Urinary bladder (tissue), 4 donors: ENCODE data around the gene ZNF181. TPM values are rescaled to one million over a fixed set of nuclear protein-coding genes. Genes with fewer than 3 reads are reported as not detected.
"Not testable (repeated sequence)": the region's sequence is repeated elsewhere in the genome, so short reads cannot be mapped to it uniquely, and the experiment has no call there.

ENCODE experiments used
- DNase-seq: peaks from one replicate; pipeline ENCODE4 v3.0.0-alpha.2; 2015; ENCODE audit errors: extremely low spot score
- H3K27ac ChIP-seq: one replicate; pipeline ENCODE4 v1.5.1; 2013; ENCODE audit warnings: low read depth, mild to moderate bottlenecking, moderate library complexity
- H3K36me3 ChIP-seq: one replicate; pipeline ENCODE4 v1.6.1; 2013; ENCODE audit warnings: mild to moderate bottlenecking, moderate library complexity; ENCODE audit not compliant: insufficient read depth
- H3K4me1 ChIP-seq: one replicate; pipeline ENCODE4 v1.6.1; 2013; ENCODE audit warnings: mild to moderate bottlenecking, moderate library complexity; ENCODE audit not compliant: insufficient read depth
- H3K4me3 ChIP-seq: one replicate; pipeline ENCODE4 v1.5.1; 2013; ENCODE audit warnings: low read depth, low read length
- WGBS: extraction: QIAGEN DNeasy Blood & Tissue Kit; methylation state at CpG from one replicate; pipeline ENCODE4 v1.1.7; 2013; 5-methylcytosine and 5-hydroxymethylcytosine counted together
- polyA plus RNA-seq: library from polyadenylated mRNA; stranded (reverse); fragments of 200-250 nt; gene quantifications from one replicate; pipeline ENCODE4 v1.2.3, GENCODE V29; 2013
- total RNA-seq: library from RNA; depleted of rRNA; stranded (reverse); fragments of >200 nt; gene quantifications from one replicate; pipeline ENCODE4 v1.2.3, GENCODE V29; 2014
- donor health status: healthy with polysubstance abuse.
- donor health status: healthy.

Gene ZNF181
- 37.0 TPM for total RNA-seq
- 17.0 TPM for polyA plus RNA-seq

DNA sequence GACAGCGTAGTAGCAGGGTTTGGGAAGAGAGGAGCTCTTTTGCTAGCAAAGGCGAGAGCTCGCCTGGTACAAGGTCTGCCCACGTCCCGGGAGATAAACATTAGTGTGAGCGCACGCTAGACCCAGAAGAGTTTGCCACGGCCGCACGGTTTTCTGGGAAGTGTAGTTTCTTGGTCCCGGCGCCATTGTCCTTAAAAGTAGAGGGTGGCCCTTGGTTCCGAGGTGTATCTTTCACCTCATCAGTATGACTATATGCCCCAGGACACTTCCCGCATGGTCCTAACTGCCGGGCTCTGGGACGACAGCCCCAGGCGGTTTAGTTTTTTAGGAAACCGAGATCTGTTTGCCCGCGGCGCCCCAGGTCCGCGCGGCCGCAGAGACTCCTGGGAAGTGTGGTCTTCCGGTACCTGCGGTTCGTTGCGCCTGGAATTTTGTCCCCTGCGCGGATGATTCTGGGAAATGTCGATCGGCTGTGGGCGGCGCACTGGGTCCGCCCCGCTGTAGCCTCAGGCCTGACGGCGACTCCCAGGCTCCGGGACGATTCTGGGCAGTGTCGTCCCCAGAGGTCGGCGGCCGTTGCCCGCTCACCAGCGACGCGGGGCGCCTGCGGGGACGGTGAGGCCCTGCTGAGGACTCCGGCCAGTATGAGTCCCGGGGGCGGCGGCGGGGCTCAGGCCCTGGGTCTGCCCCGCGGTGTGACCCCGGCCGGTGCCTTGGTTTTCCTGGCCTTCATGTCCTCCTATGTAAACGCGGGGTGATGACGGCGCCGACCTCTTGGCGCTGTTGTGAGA is at the start of gene ZNF181:
Gene ZNF181, plus strand, starts transcription at position 498 of the 791 bp plus-strand sequence. CDS start 795 bp downstream, outside the sequence.
- Histone ChIP-seq H3K4me1 (peaks cover 3% of the 10 kb centered on the region), H3K27ac (peak within 1 kb of the TSS; percentile 98), H3K4me3 (peak within 1 kb of the TSS; percentile 80), H3K36me3 (no peaks in the 10 kb centered on the region)
- under 1% methylated on average over 67 of the region's 67 CpGs for WGBS
- DNase-seq: peak; percentile 87

DNA sequence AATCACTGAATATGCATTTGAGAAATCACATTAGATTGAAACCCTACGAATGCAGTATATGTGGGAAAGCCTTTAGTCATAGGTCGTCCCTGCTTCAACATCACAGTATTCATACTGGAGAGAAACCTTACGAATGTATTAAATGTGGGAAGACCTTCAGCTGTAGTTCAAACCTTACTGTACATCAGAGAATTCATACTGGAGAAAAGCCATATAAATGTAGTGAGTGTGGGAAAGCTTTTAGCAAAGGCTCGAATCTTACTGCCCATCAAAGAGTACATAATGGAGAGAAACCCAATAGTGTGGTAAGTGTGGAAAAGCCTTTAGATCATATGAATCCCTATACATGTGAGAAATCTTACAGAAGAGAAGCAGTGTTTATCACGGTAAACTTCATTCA is 48.8 kb upstream of the ZNF181 start:
- H3K4me3 ChIP-seq, H3K4me1 ChIP-seq, H3K27ac ChIP-seq, DNase-seq, H3K36me3 ChIP-seq: not testable (repeated sequence)
- 97% methylated on average over 5 of the region's 5 CpGs for WGBS

- H3K4me1 ChIP-seq: no peaks in the 10 kb centered on the region
- WGBS: 91% methylated on average over 5 of the region's 5 CpGs
- no peak overlapping the region for H3K27ac ChIP-seq
- DNase-seq: no peak
- H3K36me3 ChIP-seq: peaks cover 2% of the 10 kb centered on the region
- no peak overlapping the region for H3K4me3 ChIP-seq
Observed at GRCh38 chr19:34686455-34686854, 47.6 kb upstream of the ZNF181 start.

DNA sequence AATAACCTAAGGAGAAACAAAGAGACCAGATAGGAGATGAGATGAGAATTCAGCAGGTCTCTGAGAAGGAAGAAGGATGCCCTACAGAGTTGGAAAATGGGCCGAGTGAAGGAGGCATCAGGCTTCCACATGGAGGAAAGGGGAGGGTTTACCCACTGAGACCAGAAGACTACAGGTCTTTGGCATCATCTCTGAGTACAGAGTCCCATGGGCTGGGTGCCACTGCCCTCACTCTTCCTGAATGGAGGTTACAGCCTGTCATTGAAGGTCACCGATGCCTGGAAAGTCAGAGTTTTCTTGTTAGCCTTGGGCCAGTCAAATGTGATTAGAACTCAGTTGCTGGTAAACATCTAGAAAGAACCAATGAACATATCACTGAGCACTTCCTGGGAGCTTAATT is 46.7 kb upstream of the ZNF181 start:
- 62% methylated on average over 2 of the region's 2 CpGs for WGBS
- H3K4me3 ChIP-seq: no peak overlapping the region
- no peak overlapping the region for H3K27ac ChIP-seq
- H3K4me1 ChIP-seq: no peaks in the 10 kb centered on the region
- no peak for DNase-seq
- H3K36me3 ChIP-seq: peaks cover 2% of the 10 kb centered on the region

- no peak overlapping the region for H3K4me3 ChIP-seq
- no peaks in the 10 kb centered on the region for H3K4me1 ChIP-seq
- WGBS: 96% methylated on average over 1 of the region's 1 CpG
- no peaks in the 10 kb centered on the region for H3K36me3 ChIP-seq
- no peak overlapping the region for H3K27ac ChIP-seq
- no peak for DNase-seq
Observed at GRCh38 chr19:34688592-34688991, 45.5 kb upstream of the ZNF181 start.

GRCh38 chr19:34690372-34690771 is 43.7 kb upstream of the ZNF181 start:
- H3K4me1 ChIP-seq: no peaks in the 10 kb centered on the region
- DNase-seq: no peak
- 86% methylated on average over 3 of the region's 3 CpGs for WGBS
- H3K4me3 ChIP-seq: no peak overlapping the region
- H3K36me3 ChIP-seq: no peaks in the 10 kb centered on the region
- no peak overlapping the region for H3K27ac ChIP-seq

GRCh38 chr19:34692549-34692948 is 41.5 kb upstream of the ZNF181 start:
- H3K4me3 ChIP-seq: no peak overlapping the region
- DNase-seq: no peak
- no peaks in the 10 kb centered on the region for H3K4me1 ChIP-seq
- no peak overlapping the region for H3K27ac ChIP-seq
- WGBS: 48% methylated on average over 2 of the region's 2 CpGs
- H3K36me3 ChIP-seq: no peaks in the 10 kb centered on the region

- no peaks in the 10 kb centered on the region for H3K36me3 ChIP-seq
- DNase-seq: no peak
- 70% methylated on average over 2 of the region's 2 CpGs for WGBS
- H3K4me3 ChIP-seq: no peak overlapping the region
- no peak overlapping the region for H3K27ac ChIP-seq
- no peaks in the 10 kb centered on the region for H3K4me1 ChIP-seq
Observed at GRCh38 chr19:34707661-34708060, 26.4 kb upstream of the ZNF181 start.

DNA sequence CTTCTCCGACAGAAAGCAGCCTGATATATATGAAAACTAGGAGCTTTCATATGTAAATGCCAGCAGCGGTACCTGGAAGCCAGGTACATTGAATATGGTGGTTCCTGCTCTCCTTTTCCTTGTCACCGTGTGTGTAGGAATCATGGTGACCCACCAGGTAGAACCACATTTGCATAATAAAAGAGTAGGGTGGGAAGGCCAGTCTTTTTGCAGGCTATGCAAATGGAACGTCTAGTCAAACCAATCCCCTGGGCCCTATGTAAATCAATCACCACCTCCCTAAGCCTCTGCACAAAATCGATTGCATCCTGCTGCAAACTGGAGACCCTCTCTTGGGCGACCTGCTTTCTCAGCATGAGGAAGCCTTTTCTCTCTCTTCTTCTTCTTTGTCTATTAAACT is 22.2 kb upstream of the ZNF181 start:
- no peaks in the 10 kb centered on the region for H3K4me1 ChIP-seq
- no peaks in the 10 kb centered on the region for H3K36me3 ChIP-seq
- H3K4me3 ChIP-seq: no peak overlapping the region
- no peak for DNase-seq
- 58% methylated on average over 6 of the region's 6 CpGs for WGBS
- no peak overlapping the region for H3K27ac ChIP-seq

DNA sequence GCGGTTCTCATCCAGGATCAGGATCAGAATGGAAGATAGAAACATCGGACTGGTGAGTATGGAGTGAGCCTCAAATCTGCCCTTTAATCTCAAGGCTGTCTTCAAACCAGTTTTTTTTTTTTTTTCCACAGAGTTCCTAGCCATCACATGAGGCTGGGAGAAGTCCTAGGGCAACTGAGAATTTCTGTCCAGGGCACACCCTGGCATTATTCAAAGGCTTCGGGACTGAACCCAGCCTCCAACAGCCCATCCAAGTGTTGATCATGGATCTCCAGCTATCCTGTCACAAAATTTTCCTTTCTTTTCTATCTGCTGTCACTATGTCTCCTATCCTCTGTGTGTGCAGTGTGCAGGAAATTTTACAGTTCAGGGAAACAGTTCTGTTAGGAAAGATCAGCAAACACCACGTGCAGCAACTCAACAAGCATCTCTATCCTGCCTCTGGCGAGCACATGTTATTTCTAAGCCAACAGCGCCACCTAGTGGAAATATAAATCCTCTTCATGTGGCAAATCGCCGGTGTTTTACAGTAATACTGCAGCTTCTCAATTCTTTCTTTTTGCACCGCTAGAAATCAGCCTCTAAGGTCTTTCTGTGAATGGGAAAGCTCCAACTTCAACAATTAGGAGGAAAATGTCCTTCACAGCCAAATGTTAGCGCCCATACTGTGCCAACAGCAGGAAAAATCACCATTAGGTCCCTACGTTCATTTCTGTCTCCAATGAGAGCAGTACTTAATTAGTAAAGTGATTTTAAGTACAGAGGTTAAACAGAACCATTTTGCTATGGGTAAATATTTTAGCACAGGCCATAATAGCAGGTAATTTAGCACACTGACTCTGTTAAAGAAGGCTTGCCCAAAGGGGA is 21.4 kb upstream of the ZNF181 start:
- no peak for DNase-seq
- no peaks in the 10 kb centered on the region for H3K4me1 ChIP-seq
- no peak overlapping the region for H3K4me3 ChIP-seq
- H3K36me3 ChIP-seq: no peaks in the 10 kb centered on the region
- WGBS: 35% methylated on average over 11 of the region's 11 CpGs
- no peak overlapping the region for H3K27ac ChIP-seq

GRCh38 chr19:34713262-34713637 is 20.8 kb upstream of the ZNF181 start:
- H3K4me1 ChIP-seq: no peaks in the 10 kb centered on the region
- no peak for DNase-seq
- WGBS: 80% methylated on average over 2 of the region's 2 CpGs
- no peak overlapping the region for H3K27ac ChIP-seq
- no peaks in the 10 kb centered on the region for H3K36me3 ChIP-seq
- H3K4me3 ChIP-seq: no peak overlapping the region

DNA sequence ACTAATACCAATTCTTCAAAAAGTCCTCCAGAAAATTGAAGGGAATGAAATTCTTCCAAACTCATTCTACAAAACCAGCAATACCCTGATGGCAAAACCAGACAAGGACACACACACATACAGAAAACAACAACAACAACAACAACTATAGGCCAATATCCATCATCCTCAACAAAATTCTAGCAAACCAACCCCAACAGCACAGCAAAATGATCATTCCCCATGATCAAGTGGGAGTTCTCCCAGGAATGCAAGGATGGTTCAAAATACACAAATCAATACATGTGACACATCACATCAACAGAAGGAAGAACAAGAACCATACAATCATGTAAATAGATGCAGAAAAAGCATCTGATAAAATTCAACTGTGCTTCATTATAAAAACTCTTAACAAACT is 18.7 kb upstream of the ZNF181 start:
- Histone ChIP-seq H3K27ac (no peak overlapping the region), H3K4me1 (no peaks in the 10 kb centered on the region)
- DNase-seq: no peak

DNA sequence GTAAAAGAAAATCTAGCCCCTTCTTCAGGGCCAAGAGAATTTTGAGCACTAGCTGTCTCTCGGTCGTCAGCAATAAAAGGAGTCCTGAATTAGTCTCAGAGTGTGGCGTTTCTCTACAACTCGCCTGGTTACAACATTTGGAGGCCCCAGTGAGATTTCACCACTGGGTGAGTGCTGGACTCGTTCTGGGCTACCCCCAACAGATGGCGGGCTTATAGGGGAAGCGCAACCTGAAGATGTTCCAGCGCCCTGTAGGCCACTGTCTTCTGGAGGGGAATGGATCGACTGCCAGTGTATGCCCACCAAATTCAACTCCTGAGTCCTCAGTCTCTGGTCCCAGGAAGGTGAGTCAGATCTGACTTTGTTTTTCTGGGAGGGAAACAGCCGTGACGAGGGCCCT is 11.7 kb upstream of the ZNF181 start:
- H3K36me3 ChIP-seq: no peaks in the 10 kb centered on the region
- 44% methylated on average over 11 of the region's 11 CpGs for WGBS
- DNase-seq: no peak
- H3K27ac ChIP-seq: no peak overlapping the region
- no peak overlapping the region for H3K4me3 ChIP-seq
- H3K4me1 ChIP-seq: no peaks in the 10 kb centered on the region

More for the DNA sequence above, 18.7 kb upstream of the ZNF181 start:
- Histone ChIP-seq H3K4me3 (no peak overlapping the region), H3K36me3 (no peaks in the 10 kb centered on the region)

DNA sequence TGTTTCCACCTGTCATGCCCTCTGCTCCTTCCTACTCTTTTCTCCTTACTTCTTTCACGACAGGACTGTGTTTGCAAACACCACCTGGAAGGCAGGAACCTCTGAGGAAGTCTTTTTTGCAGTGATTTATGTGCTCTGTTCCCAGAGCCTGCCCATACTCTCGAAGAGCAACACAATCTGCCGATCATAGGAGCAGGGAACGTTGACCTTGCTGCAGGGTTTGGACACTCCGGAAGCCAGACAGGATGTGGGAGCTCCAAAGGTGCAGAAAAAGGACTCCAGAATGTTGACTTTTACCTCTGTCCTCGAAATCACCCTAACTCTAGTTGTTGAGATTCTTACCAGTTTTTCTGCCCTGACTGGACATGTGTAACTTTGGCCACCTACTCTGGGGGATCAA is 8.6 kb upstream of the ZNF181 start:
- H3K36me3 ChIP-seq: no peaks in the 10 kb centered on the region
- no peak overlapping the region for H3K27ac ChIP-seq
- H3K4me1 ChIP-seq: no peaks in the 10 kb centered on the region
- DNase-seq: no peak
- H3K4me3 ChIP-seq: no peak overlapping the region
- WGBS: 53% methylated on average over 6 of the region's 6 CpGs
